HG03108 (cell line): ENCODE results near the gene ELOVL5.
A peak's percentile ranks its signal among the peaks of the same experiment; 100 is the strongest.
"Not testable (repeated sequence)": the region's sequence is repeated elsewhere in the genome, so short reads cannot be mapped to it uniquely, and the experiment has no call there.

ENCODE experiments used
- ATAC-seq: cut with Tn5 transposase; IDR thresholded peaks from one replicate; pipeline ENCODE4 v1.9.1; 2021; ENCODE audit warnings: moderate library complexity; ENCODE audit not compliant: unreplicated experiment

The ELOVL5 gene, protein sequence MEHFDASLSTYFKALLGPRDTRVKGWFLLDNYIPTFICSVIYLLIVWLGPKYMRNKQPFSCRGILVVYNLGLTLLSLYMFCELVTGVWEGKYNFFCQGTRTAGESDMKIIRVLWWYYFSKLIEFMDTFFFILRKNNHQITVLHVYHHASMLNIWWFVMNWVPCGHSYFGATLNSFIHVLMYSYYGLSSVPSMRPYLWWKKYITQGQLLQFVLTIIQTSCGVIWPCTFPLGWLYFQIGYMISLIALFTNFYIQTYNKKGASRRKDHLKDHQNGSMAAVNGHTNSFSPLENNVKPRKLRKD

GRCh38 chr6:53348371-53349208 lies at the start of gene ELOVL5:
ELOVL5 (minus strand) TSS chr6:53348950; CDS start chr6:53295699, 53,251 bp downstream.
- ATAC-seq, result peak; percentile 71

DNA sequence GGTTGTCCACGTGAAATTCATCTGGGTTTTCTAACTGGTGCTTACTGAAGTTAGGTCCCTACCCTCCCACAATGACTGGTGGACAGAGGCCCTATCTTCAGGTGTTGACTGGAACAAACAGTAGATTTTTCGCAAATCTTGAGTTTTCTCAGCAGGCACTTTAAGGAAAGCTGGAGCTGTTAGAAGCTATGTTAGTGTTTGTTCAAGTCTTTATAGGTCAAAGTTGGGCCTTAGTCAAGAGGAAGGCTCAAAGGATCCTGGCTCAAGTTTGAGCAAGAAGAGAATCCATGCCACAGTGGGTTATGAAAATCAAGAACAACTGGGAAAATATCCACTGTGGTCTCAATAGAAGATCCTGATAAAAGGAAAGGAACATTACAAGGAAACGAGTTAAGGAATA lies 48.5 kb upstream of the ELOVL5 start:
- ATAC-seq, result no peak

DNA sequence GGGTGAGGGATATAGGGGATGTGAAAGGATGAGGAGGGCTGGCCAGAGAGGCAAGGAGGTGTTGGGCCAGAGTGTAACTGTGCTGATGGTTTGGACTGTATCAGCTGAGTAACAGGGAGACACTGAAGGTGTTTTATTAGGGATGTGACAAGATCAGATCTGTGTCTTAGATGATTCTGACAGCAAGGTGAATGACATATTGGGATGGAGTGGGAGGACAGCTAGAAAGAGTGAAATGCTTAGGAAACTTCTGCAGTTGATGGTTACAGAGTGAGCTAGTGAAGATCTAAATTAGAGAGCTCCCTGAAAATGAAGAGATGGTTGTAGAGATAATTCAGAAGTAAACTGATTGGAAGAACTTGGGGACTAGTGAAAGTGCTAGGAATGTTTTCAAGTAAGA lies 47.2 kb upstream of the ELOVL5 start:
- ATAC-seq, result no peak

GRCh38 chr6:53394704-53395103 lies 46.0 kb upstream of the ELOVL5 start:
- no peak for ATAC-seq

DNA sequence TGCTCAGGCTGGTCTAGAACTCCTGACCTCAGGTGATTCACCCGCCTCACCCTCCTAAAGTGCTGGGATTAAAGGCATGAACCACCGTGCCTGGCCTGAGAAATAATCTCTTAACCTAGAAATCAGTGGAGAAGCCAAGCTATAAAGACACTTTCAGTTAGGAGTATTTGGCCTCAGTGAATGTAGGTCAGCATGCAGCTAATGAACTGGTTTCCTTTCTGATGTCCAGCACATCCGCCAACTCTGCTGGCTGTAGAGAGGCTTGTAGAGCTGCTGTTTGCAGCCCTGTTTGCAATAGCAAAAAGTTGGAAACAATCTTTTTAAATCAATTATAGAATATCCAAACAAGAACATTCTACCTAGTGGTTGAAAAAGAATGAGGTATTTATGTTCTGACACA lies 42.4 kb upstream of the ELOVL5 start:
- ATAC-seq, result no peak

- ATAC-seq, result no peak
Measured at GRCh38 chr6:53390010-53390409, 41.3 kb upstream of the ELOVL5 start.

- not testable (repeated sequence) for ATAC-seq
Measured at GRCh38 chr6:53388615-53389014, 39.9 kb upstream of the ELOVL5 start.

- ATAC-seq, result no peak
Measured at GRCh38 chr6:53382421-53382820, 33.7 kb upstream of the ELOVL5 start.

DNA sequence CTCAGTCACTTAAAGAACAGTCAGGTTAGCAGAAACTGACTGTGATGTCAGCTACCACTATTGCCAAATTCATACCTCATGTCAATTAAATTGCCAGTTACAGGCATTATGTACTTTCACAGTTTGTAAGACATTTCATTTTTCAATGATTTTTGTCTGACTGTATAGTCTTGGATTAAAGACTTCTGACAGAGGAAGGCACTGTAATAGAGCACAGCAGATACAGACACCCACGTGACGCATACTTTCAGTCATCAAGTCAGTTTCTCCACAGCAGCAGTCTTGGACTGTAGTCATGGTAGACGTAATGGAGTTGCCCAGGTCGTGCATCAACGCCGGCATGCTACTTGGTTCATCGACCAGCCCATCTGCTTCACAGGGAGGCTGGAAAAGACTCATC lies 29.5 kb upstream of the ELOVL5 start:
- ATAC-seq, result no peak

DNA sequence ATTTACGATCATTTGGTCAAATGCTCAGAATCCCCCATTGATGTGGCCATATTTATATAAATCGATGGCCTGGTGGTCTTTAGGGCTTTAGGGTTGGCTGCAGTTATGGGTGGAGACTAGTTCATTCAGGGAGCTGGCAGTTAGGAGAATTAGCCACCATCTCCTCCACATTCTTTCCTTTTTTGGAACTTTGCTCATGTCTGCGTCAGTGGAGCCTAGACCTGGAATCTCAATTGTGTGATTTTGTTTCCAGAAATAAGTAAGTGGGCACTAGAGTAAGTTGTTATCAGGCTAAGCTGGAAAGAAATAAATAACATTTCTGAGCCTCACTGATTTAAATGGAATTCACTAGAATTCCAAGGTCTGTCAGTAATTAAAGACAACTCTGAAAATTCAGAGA lies 29.0 kb upstream of the ELOVL5 start:
- ATAC-seq, result no peak

GRCh38 chr6:53377289-53377688 lies 28.5 kb upstream of the ELOVL5 start:
- no peak for ATAC-seq

- ATAC-seq, result no peak
Measured at GRCh38 chr6:53376661-53377226, 28.0 kb upstream of the ELOVL5 start.

GRCh38 chr6:53375847-53376246 lies 27.1 kb upstream of the ELOVL5 start:
- no peak for ATAC-seq

- no peak for ATAC-seq
Measured at GRCh38 chr6:53373638-53374037, 24.9 kb upstream of the ELOVL5 start.

GRCh38 chr6:53369876-53370515 lies 21.2 kb upstream of the ELOVL5 start:
- no peak for ATAC-seq

- ATAC-seq, result no peak
Measured at GRCh38 chr6:53369051-53369450, 20.3 kb upstream of the ELOVL5 start.

- no peak for ATAC-seq
Measured at GRCh38 chr6:53366128-53366641, 17.4 kb upstream of the ELOVL5 start.

- ATAC-seq, result no peak
Measured at GRCh38 chr6:53363341-53364079, 14.8 kb upstream of the ELOVL5 start.

DNA sequence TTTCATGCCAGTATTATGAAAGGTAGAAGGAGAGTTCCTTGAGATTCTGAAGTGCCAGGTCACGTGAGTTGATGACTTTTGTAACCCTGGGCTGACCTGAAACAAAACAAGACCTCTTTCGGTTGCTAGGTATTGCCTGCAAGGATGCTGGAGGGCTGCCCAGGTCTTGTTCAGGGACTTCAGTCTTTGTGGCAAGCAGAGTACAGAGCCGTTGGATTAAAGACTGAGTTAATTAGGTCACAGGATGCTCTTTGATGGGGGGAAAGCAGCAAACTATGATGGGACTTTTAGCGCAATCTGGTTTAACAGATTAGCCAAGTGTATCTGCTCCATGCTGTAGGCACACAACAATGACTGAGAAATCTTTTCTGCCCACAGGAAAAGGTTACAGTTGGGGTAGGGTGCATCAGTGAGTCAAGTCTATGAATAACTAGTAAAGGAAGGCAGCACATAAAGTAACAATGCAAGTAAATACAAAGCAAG lies 12.8 kb upstream of the ELOVL5 start:
- ATAC-seq, result no peak
